Measurements from ENCODE around the gene COL17A1. TPM values are rescaled to one million over a fixed set of nuclear protein-coding genes. Genes with fewer than 3 reads are reported as not detected.

COL17A1 gene
- total RNA-seq, 1 experiment from 2014 or later = not detected

GRCh38 chr10:104103956-104104355, 18.3 kb upstream of the COL17A1 start:
- DNase-seq (ENCODE audit: low spot score) = no peak
- Histone ChIP-seq H3K36me3 (ENCODE audit: insufficient read depth, low read length, poor library complexity, severe bottlenecking) (no peaks in the 10 kb centered on the region), H3K4me3 (ENCODE audit: low read depth, low read length, poor library complexity, severe bottlenecking) (no peak overlapping the region), H3K27ac (ENCODE audit: low read depth, low read length, poor library complexity, severe bottlenecking) (no peak overlapping the region), H3K27me3 (replicated peaks; ENCODE audit: insufficient read depth, low read depth, low read length, poor library complexity) (no peaks in the 10 kb centered on the region), H3K4me1 (ENCODE audit: insufficient read depth, low read length, poor library complexity, severe bottlenecking) (no peaks in the 10 kb centered on the region), H3K9me3 (ENCODE audit: low read depth, low read length, poor library complexity, severe bottlenecking) (no peaks in the 10 kb centered on the region)
- ChIA-PET CTCF (no interaction called here), POLR2A (ENCODE audit: low non-redundant PET) (no interaction called here)
- intact Hi-C loops (cut with micrococcal nuclease; ENCODE audit: unreplicated experiment) = no loop called here
- TF ChIP-seq EZH2 (IDR thresholded peaks at IDR 0.05; ENCODE audit: borderline replicate concordance, low read depth, low read length, poor library complexity, severe bottlenecking) (no peak), CTCF (conservative IDR thresholded peaks at IDR 0.05; ENCODE audit: low read depth, low read length) (no peak)
- BruUV-seq (replicated peaks) = no TSS peak

- H3K4me3 ChIP-seq (ENCODE audit: low read depth, low read length, poor library complexity, severe bottlenecking) = no peak overlapping the region
- POLR2A ChIA-PET (ENCODE audit: low non-redundant PET) = no interaction called here
- CTCF ChIA-PET = no interaction called here
- no peaks in the 10 kb centered on the region for H3K27me3 ChIP-seq (replicated peaks; ENCODE audit: insufficient read depth, low read depth, low read length, poor library complexity)
- H3K9me3 ChIP-seq (ENCODE audit: low read depth, low read length, poor library complexity, severe bottlenecking) = peaks cover 2% of the 10 kb centered on the region
- intact Hi-C loops (cut with micrococcal nuclease; ENCODE audit: unreplicated experiment) = no loop called here
- H3K4me1 ChIP-seq (ENCODE audit: insufficient read depth, low read length, poor library complexity, severe bottlenecking) = no peaks in the 10 kb centered on the region
- no peak for DNase-seq (ENCODE audit: low spot score)
- TF ChIP-seq CTCF (conservative IDR thresholded peaks at IDR 0.05; ENCODE audit: low read depth, low read length) (no peak), EZH2 (IDR thresholded peaks at IDR 0.05; ENCODE audit: borderline replicate concordance, low read depth, low read length, poor library complexity, severe bottlenecking) (no peak)
- BruUV-seq (replicated peaks) = no TSS peak
- no peak overlapping the region for H3K27ac ChIP-seq (ENCODE audit: low read depth, low read length, poor library complexity, severe bottlenecking)
- no peaks in the 10 kb centered on the region for H3K36me3 ChIP-seq (ENCODE audit: insufficient read depth, low read length, poor library complexity, severe bottlenecking)
Observed at GRCh38 chr10:104101902-104102301, 16.2 kb upstream of the COL17A1 start.

- H3K4me3 ChIP-seq (ENCODE audit: low read depth, low read length, poor library complexity, severe bottlenecking) = no peak overlapping the region
- ChIA-PET CTCF (no interaction called here), POLR2A (ENCODE audit: low non-redundant PET) (no interaction called here)
- H3K36me3 ChIP-seq (ENCODE audit: insufficient read depth, low read length, poor library complexity, severe bottlenecking) = no peaks in the 10 kb centered on the region
- DNase-seq (ENCODE audit: low spot score) = no peak
- intact Hi-C loops (cut with micrococcal nuclease; ENCODE audit: unreplicated experiment) = no loop called here
- H3K4me1 ChIP-seq (ENCODE audit: insufficient read depth, low read length, poor library complexity, severe bottlenecking) = no peaks in the 10 kb centered on the region
- no TSS peak for BruUV-seq (replicated peaks)
- no peak for TF ChIP-seq EZH2 (IDR thresholded peaks at IDR 0.05; ENCODE audit: borderline replicate concordance, low read depth, low read length, poor library complexity, severe bottlenecking)
- no peak for TF ChIP-seq CTCF (conservative IDR thresholded peaks at IDR 0.05; ENCODE audit: low read depth, low read length)
- no peaks in the 10 kb centered on the region for H3K27me3 ChIP-seq (replicated peaks; ENCODE audit: insufficient read depth, low read depth, low read length, poor library complexity)
- peaks cover 5% of the 10 kb centered on the region for H3K9me3 ChIP-seq (ENCODE audit: low read depth, low read length, poor library complexity, severe bottlenecking)
- H3K27ac ChIP-seq (ENCODE audit: low read depth, low read length, poor library complexity, severe bottlenecking) = no peak overlapping the region
Observed at GRCh38 chr10:104100795-104101194, 15.1 kb upstream of the COL17A1 start.
